ENCODE results near the gene VILL. TPM values are rescaled to one million over a fixed set of nuclear protein-coding genes. Genes with fewer than 3 reads are reported as not detected.
"Not testable (repeated sequence)": the region's sequence is repeated elsewhere in the genome, so short reads cannot be mapped to it uniquely, and the experiment has no call there.

VILL gene
- total RNA-seq, 2 donors from 2014 or later, result 3.4 to 5.9 TPM

GRCh38 chr3:38022896-38023709 lies 32.5 kb downstream of the VILL start:
- intact Hi-C loops (cut with DNase I), result no loop called here
- peak; percentile 59 for DNase-seq (ENCODE audit: low spot score)

GRCh38 chr3:38026856-38027255 lies 36.3 kb downstream of the VILL start:
- intact Hi-C loops (cut with DNase I), result no loop called here
- no peak for DNase-seq (ENCODE audit: low spot score)

GRCh38 chr3:38027466-38028465 lies 37.2 kb downstream of the VILL start:
- intact Hi-C loops (cut with DNase I), result no loop called here
- DNase-seq (ENCODE audit: low spot score), result no peak

- intact Hi-C loops (cut with DNase I), result no loop called here
- DNase-seq (ENCODE audit: low spot score), result no peak
Measured at GRCh38 chr3:38028621-38029361, 38.2 kb downstream of the VILL start.

GRCh38 chr3:38029400-38030125 lies 39.0 kb downstream of the VILL start, which contains the start of gene PLCD1:
Gene PLCD1, minus strand, starts transcription at chr3:38029642. Its CDS starts 103 bp downstream, at chr3:38029539.
- intact Hi-C loops (cut with DNase I), result no loop called here
- DNase-seq (ENCODE audit: low spot score), result peak; percentile 96

GRCh38 chr3:38030126-38031021 lies 39.8 kb downstream of the VILL start:
- DNase-seq (ENCODE audit: low spot score), result no peak
- intact Hi-C loops (cut with DNase I), result no loop called here

GRCh38 chr3:38031022-38031994 lies 40.7 kb downstream of the VILL start:
- intact Hi-C loops (cut with DNase I), result no loop called here
- no peak for DNase-seq (ENCODE audit: low spot score)

- DNase-seq (ENCODE audit: low spot score), result no peak
- intact Hi-C loops (cut with DNase I), result no loop called here
Measured at GRCh38 chr3:38032328-38032865, 41.8 kb downstream of the VILL start.

GRCh38 chr3:38033586-38033985 lies 43.0 kb downstream of the VILL start:
- intact Hi-C loops (cut with DNase I); DNase-seq (ENCODE audit: low spot score): not testable (repeated sequence)

GRCh38 chr3:38034335-38034734 lies 43.7 kb downstream of the VILL start:
- DNase-seq (ENCODE audit: low spot score); intact Hi-C loops (cut with DNase I): not testable (repeated sequence)

- no peak for DNase-seq (ENCODE audit: low spot score)
Measured at GRCh38 chr3:38036286-38036685, 45.7 kb downstream of the VILL start.

GRCh38 chr3:38036906-38037305 lies 46.3 kb downstream of the VILL start:
- intact Hi-C loops (cut with DNase I), result no loop called here
- no peak for DNase-seq (ENCODE audit: low spot score)

More at GRCh38 chr3:38036286-38036685, 45.7 kb downstream of the VILL start:
- intact Hi-C loops (cut with DNase I), result no loop called here

- DNase-seq (ENCODE audit: low spot score), result no peak
Measured at GRCh38 chr3:38038447-38038911, 47.9 kb downstream of the VILL start.

GRCh38 chr3:38039101-38039898 lies 48.7 kb downstream of the VILL start, which contains the start of gene DLEC1:
Gene DLEC1, plus strand, starts transcription at chr3:38039208. Its CDS starts 18 bp downstream, at chr3:38039226.
- intact Hi-C loops (cut with DNase I), result no loop called here
- DNase-seq (ENCODE audit: low spot score), result peak; percentile 93

More at GRCh38 chr3:38038447-38038911, 47.9 kb downstream of the VILL start:
- intact Hi-C loops (cut with DNase I), result no loop called here

GRCh38 chr3:38039899-38040261 lies 49.3 kb downstream of the VILL start:
- intact Hi-C loops (cut with DNase I), result no loop called here
- peak; percentile 90 for DNase-seq (ENCODE audit: low spot score)

Measured in posterior vena cava (tissue), 2 donors.